GM12874 (cell line): ENCODE results near the gene PDLIM1.

Source experiments
- TF ChIP-seq, protein P1 (sequence below): IDR thresholded peaks from 2 replicates; pipeline ENCODE4 v1.5.1; 2011; ENCODE audit warnings: low read depth, mild to moderate bottlenecking, control low read depth, low read length, moderate library complexity; ENCODE audit not compliant: insufficient read depth

PDLIM1 gene

DNA sequence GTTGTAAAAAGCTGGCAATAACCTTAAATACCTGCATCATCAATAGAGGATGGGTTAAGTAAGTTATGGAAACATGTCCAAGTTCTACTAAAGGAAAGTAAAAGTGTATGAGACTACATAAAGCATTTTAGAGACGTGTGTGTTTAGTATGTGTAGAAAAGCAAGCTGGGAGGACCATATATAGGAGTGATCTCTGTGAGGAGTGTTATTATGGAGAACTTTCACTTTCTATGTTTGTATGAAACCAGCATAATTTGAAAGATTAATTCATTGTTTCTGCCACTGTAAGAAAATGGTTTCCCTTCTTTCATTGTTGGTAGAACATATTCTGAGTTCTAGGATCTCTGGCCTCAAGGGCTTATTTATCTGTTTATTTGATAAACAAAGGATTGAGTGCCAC lies 19.2 kb upstream of the PDLIM1 start:
- TF ChIP-seq, protein P1, sequence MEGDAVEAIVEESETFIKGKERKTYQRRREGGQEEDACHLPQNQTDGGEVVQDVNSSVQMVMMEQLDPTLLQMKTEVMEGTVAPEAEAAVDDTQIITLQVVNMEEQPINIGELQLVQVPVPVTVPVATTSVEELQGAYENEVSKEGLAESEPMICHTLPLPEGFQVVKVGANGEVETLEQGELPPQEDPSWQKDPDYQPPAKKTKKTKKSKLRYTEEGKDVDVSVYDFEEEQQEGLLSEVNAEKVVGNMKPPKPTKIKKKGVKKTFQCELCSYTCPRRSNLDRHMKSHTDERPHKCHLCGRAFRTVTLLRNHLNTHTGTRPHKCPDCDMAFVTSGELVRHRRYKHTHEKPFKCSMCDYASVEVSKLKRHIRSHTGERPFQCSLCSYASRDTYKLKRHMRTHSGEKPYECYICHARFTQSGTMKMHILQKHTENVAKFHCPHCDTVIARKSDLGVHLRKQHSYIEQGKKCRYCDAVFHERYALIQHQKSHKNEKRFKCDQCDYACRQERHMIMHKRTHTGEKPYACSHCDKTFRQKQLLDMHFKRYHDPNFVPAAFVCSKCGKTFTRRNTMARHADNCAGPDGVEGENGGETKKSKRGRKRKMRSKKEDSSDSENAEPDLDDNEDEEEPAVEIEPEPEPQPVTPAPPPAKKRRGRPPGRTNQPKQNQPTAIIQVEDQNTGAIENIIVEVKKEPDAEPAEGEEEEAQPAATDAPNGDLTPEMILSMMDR = no peak

DNA sequence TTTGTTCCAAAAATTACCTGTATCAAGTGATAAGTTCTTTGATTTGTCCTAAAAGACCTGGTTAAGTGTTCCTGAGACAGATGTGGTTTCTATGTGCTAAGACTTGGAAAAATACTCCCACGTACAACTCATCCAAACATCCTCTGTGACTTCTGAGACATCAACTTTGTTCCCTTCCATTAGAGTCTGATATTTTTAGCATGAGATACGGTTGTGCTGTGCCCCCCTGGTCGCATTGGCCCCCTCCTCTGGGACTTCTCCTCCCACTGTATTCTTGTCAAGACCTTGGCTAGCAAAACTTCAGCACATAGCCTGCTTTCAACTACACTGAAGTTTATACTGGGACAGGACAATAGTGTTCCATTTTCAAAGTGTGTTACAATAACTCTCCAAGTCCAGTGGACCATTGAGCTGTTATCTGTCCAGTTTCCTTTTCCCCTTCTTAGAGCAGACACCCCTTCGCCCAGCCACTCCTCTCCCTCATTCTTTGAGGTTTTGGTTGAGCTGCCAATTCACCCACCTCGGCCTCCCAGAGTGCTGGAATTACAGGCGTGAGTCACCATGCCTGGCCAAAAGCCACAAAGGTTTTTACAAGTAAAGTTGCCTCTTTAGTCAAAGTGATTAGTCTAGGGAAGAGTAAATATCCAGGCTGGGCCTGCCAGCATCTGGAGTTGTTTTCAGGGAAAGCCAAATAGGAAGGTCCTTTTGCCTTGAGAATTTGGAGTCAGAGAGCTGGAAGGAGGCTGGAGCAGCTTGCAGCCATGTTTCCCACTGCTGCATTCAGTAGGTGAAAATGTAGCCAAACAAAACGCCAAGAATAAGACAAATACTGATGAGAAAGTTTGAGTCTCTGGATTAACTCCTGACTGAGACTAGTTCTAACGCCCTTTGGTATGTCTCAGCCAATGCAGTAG lies 17.8 kb upstream of the PDLIM1 start:
- TF ChIP-seq, protein P1 = no peak

DNA sequence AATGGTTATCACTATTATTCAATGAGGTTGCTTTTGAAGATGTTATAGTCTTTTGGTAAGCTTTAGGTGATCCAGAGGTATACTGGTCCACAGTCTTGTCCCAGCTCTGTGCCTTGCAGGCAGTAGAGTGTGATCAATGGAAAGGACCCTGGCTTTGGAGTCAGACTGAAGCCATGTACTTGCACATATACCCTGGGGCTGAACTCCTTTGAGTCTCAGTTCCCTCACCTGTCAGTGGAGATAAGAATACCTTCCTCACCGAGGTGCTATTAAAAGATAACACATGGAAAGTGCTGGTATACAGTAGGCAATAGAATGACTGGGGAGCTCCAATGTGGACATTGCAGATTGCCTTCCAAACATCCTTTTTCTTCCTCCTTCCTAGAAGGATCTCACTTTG lies 16.0 kb upstream of the PDLIM1 start:
- TF ChIP-seq, protein P1 = no peak

DNA sequence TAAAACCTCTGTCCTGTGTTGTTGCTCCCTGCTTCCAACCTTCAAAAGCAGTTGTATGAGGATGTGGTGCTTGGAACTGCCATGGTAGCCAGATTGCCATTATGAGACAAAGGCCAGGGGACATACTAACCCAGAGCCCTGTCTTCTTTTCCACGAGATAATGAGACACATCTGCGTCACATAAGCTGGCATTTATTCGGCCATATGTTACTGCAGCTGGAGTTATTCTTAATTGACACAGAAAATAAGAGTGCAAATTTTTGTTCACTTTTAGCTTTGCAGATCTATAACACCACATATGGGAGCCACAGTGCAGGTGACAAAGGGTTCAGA lies 15.5 kb upstream of the PDLIM1 start:
- TF ChIP-seq, protein P1 = no peak

DNA sequence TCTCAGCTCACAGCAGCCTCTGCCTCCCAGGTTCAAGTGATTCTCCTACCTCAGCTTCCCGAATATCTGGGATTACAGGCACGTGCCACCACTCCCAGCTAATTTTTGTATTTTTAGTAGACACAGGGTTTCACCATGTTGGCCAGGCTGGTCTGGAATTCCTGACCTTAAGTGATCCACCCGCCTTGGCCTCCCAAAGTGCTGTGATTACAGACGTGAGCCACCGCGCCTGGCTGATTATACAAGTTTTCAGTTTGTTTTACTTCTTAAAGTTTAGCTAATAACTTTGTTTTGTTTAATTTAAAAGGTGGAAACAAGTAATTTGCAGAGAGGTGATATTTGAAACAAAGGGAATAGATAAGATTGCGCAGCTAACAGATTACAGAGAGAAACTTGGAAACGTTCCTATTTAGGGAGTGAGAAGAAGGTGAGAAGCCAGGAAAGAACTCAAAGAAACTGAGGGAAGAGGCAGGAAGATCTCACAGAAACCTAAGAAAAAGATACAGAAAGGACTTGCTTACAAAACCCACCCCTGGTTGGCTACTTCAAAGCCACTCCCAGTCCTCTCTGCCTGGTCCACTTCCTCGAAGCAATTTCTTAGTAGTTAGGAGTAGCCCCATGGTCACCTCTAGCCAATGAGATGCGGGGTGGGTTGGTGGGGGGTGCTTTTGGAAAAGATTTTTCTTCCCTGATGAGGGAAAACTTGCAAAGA lies 15.0 kb upstream of the PDLIM1 start:
- TF ChIP-seq, protein P1 = no peak

DNA sequence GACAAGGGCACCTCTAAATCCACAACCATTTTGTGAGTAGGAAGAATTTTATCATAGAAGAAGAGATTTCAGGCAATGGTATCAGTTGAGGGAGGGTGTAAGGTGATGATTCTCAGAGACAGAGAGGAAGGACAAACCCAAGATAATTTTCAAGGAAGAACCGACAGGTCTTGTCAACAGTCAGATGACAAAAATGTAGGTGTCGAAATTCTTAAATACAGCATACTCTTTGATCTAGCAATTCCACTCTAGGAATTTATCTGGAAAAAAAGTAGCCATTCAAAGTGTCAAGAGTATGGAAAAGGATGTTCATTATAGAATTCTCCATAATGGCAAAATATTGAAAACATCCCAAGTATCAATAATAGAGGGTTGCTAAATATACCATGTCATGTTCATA lies 14.2 kb upstream of the PDLIM1 start:
- TF ChIP-seq, protein P1 = no peak

DNA sequence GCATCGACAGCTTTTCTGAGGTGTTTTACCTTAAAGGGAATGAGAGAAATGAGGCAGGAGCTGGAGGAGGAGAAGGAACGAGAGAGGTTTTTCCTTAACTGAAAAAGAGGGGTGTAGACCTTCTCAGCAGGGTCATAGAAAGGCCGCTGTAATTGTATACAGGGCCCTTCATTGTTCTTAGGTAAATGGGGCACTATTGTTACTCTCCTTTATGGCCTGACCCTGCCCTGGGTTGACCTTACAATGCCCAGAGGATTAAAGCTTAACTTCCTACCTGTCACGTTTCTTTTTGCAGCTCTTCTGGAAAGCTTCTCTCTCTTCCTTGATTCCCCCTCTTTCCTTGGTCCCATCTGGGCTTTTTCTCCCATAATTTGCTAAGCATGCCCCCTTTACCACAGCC lies 13.7 kb upstream of the PDLIM1 start:
- TF ChIP-seq, protein P1 = no peak
